Mammary epithelial cell (primary cell): ENCODE results near the gene CASKIN1.

ENCODE experiments used
- EZH2 ChIP-seq: IDR thresholded peaks from 2 replicates; pipeline ENCODE4 v1.6.1; 2012; ENCODE audit warnings: low read length, inconsistent platforms, borderline replicate concordance
- TF ChIP-seq, protein P1 (sequence below), 2 donors: IDR thresholded peaks in 1 of 2; conservative IDR thresholded peaks in 1 of 2; 2 replicates each; pipeline ENCODE4 v1.5.1; 2011 to 2012; ENCODE audit warnings: inconsistent platforms in 2 of 2, low read length in 2 of 2, mild to moderate bottlenecking in 2 of 2, control low read depth in 1 of 2, low read depth in 1 of 2; ENCODE audit not compliant: insufficient read depth in 1 of 2; ENCODE audit errors: extremely low read depth in 1 of 2

GRCh38 chr16:2152695-2153506 is 43.5 kb downstream of the CASKIN1 start:
- TF ChIP-seq, protein P1, sequence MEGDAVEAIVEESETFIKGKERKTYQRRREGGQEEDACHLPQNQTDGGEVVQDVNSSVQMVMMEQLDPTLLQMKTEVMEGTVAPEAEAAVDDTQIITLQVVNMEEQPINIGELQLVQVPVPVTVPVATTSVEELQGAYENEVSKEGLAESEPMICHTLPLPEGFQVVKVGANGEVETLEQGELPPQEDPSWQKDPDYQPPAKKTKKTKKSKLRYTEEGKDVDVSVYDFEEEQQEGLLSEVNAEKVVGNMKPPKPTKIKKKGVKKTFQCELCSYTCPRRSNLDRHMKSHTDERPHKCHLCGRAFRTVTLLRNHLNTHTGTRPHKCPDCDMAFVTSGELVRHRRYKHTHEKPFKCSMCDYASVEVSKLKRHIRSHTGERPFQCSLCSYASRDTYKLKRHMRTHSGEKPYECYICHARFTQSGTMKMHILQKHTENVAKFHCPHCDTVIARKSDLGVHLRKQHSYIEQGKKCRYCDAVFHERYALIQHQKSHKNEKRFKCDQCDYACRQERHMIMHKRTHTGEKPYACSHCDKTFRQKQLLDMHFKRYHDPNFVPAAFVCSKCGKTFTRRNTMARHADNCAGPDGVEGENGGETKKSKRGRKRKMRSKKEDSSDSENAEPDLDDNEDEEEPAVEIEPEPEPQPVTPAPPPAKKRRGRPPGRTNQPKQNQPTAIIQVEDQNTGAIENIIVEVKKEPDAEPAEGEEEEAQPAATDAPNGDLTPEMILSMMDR (conservative IDR thresholded peaks at IDR 0.05 in 1 of 2, IDR thresholded peaks at IDR 0.05 in 1 of 2; ENCODE audit: extremely low read depth in 1 of 2, insufficient read depth in 1 of 2, low read depth in 1 of 2, low read length in 2 of 2): peak in 1 of 2 donors; percentile 4
- no peak for TF ChIP-seq EZH2
